K562 (cell line): ENCODE measurements around the gene ATP5F1C. TPM values are rescaled to one million over a fixed set of nuclear protein-coding genes. Genes with fewer than 3 reads are reported as not detected.
A peak's percentile ranks its signal among the peaks of the same experiment; 100 is the strongest.

Experiments
- ATAC-seq: fragments of 200-7000 bp; cut with Tn5 transposase; 3 replicates; pipeline ENCODE4 v1.9.1; 2020; ENCODE audit warnings: moderate library complexity
- BruUV-seq: library from RNA; stranded (reverse); fragments of 400-500 nt; replicated peaks from 2 replicates; lab custom pipeline; 2021; lab: Mats Ljungman, UMichigan
- CTCF ChIA-PET: fragments of 300-600 bp; formaldehyde crosslinking; extraction: SDS; loops from one replicate; lab custom pipeline; 2021; ENCODE audit warnings: low intra/inter-chr PET ratio; lab: Yijun Ruan, JAX
- POLR2A ChIA-PET: fragments of 300-600, 350-650 bp; sonication (Branson Sonifier 250); formaldehyde crosslinking; extraction: SDS; loops from one replicate; lab custom pipeline; 2021; ENCODE audit warnings: antibody characterized with exemption, inconsistent platforms; lab: Yijun Ruan, JAX
- DNase-seq, 4 experiments: peaks; one replicate each; pipeline versions ENCODE4 v3.0.0 to v3.0.0-alpha.2; 2011 to 2018; ENCODE audit warnings: low spot score in 3 of 4, mixed read lengths in 3 of 4; ENCODE audit errors: extremely low read depth in 1 of 4
- FAIRE-seq: peaks from 2 replicates; lab custom pipeline; 2011; peaks lifted over from hg19 to GRCh38; lab: Jason Lieb, UNC
- H2AFZ ChIP-seq: 2 replicates; pipeline ENCODE4 v1.6.0; 2011; ENCODE audit warnings: low read depth, low read length, control low read depth, inconsistent platforms
- H3K27ac ChIP-seq: fragments of 200-600 bp; 3 replicates; pipeline ENCODE4 v1.8.0; 2011; ENCODE audit warnings: low read depth, mild to moderate bottlenecking, control low read depth, inconsistent platforms, low read length, moderate library complexity, mixed read lengths; ENCODE audit errors: extremely low read depth
- H3K27me3 ChIP-seq, 2 experiments: fragments of 300-600 bp in 1 of 2; 2 replicates in 1 of 2; 3 replicates in 1 of 2; pipeline versions ENCODE4 v1.6.0 to v1.8.0; 2011; ENCODE audit warnings: inconsistent platforms in 2 of 2, low read length in 2 of 2, mild to moderate bottlenecking in 1 of 2, mixed read lengths in 1 of 2, moderate library complexity in 1 of 2; ENCODE audit not compliant: control insufficient read depth in 2 of 2, insufficient read depth in 2 of 2
- H3K36me3 ChIP-seq: fragments of 300-600 bp; 3 replicates; pipeline ENCODE4 v1.8.0; 2011; ENCODE audit warnings: mild to moderate bottlenecking, low read length, inconsistent platforms; ENCODE audit not compliant: control insufficient read depth, insufficient read depth
- H3K4me1 ChIP-seq, 2 experiments: fragments of 200-600 bp in 1 of 2; replicated peaks in 1 of 2; 2 replicates in 1 of 2; 3 replicates in 1 of 2; pipeline versions ENCODE4 v1.5.1 to v1.8.0; 2011; ENCODE audit warnings: inconsistent platforms in 2 of 2, low read length in 2 of 2, mild to moderate bottlenecking in 1 of 2, mixed read lengths in 1 of 2, moderate library complexity in 1 of 2; ENCODE audit not compliant: control insufficient read depth in 2 of 2, insufficient read depth in 2 of 2
- H3K4me2 ChIP-seq: 2 replicates; pipeline ENCODE4 v1.6.1; 2011; ENCODE audit warnings: low read length, control low read depth, inconsistent platforms, mixed read lengths; ENCODE audit not compliant: insufficient read depth
- H3K4me3 ChIP-seq: fragments of 200-600 bp; sonication (generic), shearing (Covaris generic); 2 replicates; pipeline ENCODE4 v1.5.1; 2016; ENCODE audit warnings: control low read depth, inconsistent platforms
- H3K79me2 ChIP-seq: fragments of 200-600 bp; 3 replicates; pipeline ENCODE4 v1.8.0; 2011; ENCODE audit warnings: low read length, inconsistent platforms; ENCODE audit not compliant: control insufficient read depth, insufficient read depth
- H3K9ac ChIP-seq, 2 experiments: 2 replicates each; pipeline versions ENCODE4 v1.6.0 to v1.6.1; 2011; ENCODE audit warnings: low read depth in 2 of 2, low read length in 2 of 2, control low read depth in 1 of 2, inconsistent platforms in 1 of 2, mild to moderate bottlenecking in 1 of 2, mixed read lengths in 1 of 2; ENCODE audit not compliant: insufficient read depth in 1 of 2
- H3K9me1 ChIP-seq: one replicate; pipeline ENCODE4 v1.6.0; 2011; ENCODE audit warnings: inconsistent platforms, mild to moderate bottlenecking, low read length, moderate library complexity; ENCODE audit not compliant: control insufficient read depth, insufficient read depth
- H3K9me3 ChIP-seq: replicated peaks from 2 replicates; pipeline ENCODE4 v1.5.1; 2011; ENCODE audit warnings: low read depth, low read length, inconsistent platforms; ENCODE audit not compliant: control insufficient read depth, insufficient read depth
- H4K20me1 ChIP-seq: replicated peaks from 2 replicates; pipeline ENCODE4 v1.6.1; 2011; ENCODE audit warnings: low read length, inconsistent platforms, mixed read lengths; ENCODE audit not compliant: control insufficient read depth, insufficient read depth
- CEBPB ChIP-seq: fragments of 450-650 bp; IDR thresholded peaks from 2 replicates; pipeline ENCODE4 v1.6.1; 2016; ENCODE audit warnings: missing genetic modification characterization, missing compliant biosample characterization
- E2F6 ChIP-seq, 2 experiments: IDR thresholded peaks; 2 replicates each; pipeline ENCODE4 v1.6.1; 2011; ENCODE audit warnings: borderline replicate concordance in 1 of 2, control low read depth in 1 of 2, low read depth in 1 of 2, low read length in 1 of 2, mild to moderate bottlenecking in 1 of 2, mixed read lengths in 1 of 2, moderate library complexity in 1 of 2; ENCODE audit not compliant: insufficient read depth in 1 of 2, insufficient read length in 1 of 2, poor library complexity in 1 of 2, severe bottlenecking in 1 of 2; ENCODE audit errors: extremely low read depth in 1 of 2
- NEUROD1 ChIP-seq: fragments of 150-350 bp; IDR thresholded peaks from 2 replicates; pipeline ENCODE4 v1.6.1; 2014; ENCODE audit warnings: borderline replicate concordance, low read length, low read depth; ENCODE audit not compliant: partially characterized antibody
- PRDM10 ChIP-seq: fragments of 450-650 bp; IDR thresholded peaks from 2 replicates; pipeline ENCODE4 v1.6.1; 2018; ENCODE audit not compliant: partially characterized antibody
- SP1 ChIP-seq: sonication (generic); formaldehyde crosslinking; IDR thresholded peaks from 2 replicates; pipeline ENCODE4 v1.8.1; 2022; ENCODE audit warnings: mild to moderate bottlenecking, missing genetic modification reagents
- ZFPM2 ChIP-seq: fragments of 250-450 bp; sonication (Bioruptor Pico); IDR thresholded peaks from 2 replicates; pipeline ENCODE4 v1.5.1; 2022; ENCODE audit warnings: mild to moderate bottlenecking
- ZNF75A ChIP-seq: fragments of 450-650 bp; formaldehyde crosslinking; IDR thresholded peaks from 2 replicates; pipeline ENCODE4 v1.4.0; 2020; ENCODE audit warnings: mild to moderate bottlenecking
- WGBS: fragments of 100-300 bp; shearing (Covaris generic); methylation state at CpG from one replicate; pipeline ENCODE4 v1.1.6; 2016; ENCODE audit warnings: low coverage, mixed read lengths; ENCODE audit not compliant: insufficient coverage; ENCODE audit errors: missing lambda C conversion rate; 5-methylcytosine and 5-hydroxymethylcytosine counted together
- in situ Hi-C: fragments of 300-500 bp; cut with MboI; formaldehyde crosslinking; loops from 4 replicates; pipeline ENCODE4 v1.15.0; 2018; ENCODE audit warnings: inconsistent platforms, mixed read lengths
- intact Hi-C: fragments of 100-400 bp; cut with micrococcal nuclease; formaldehyde crosslinking; loops from 2 replicates; pipeline ENCODE4 v1.14.2; 2022
- polyA plus RNA-seq, 8 experiments: library from polyadenylated mRNA; depleted of rRNA in 4 of 8; stranded (reverse) in 5 of 8; unstranded in 3 of 8; fragments of >200 nt; fragmentation: Nextera tagmentation in 2 of 8; fragmentation: Illumina TruSeq in 1 of 8; extraction: Ambion mirVana in 2 of 8; extraction: Trizol in 1 of 8; gene quantifications; 2 replicates each; pipeline versions ENCODE4 v1.2.1 to v1.2.3, GENCODE V29; 2011 to 2014; ENCODE audit warnings: inconsistent platforms in 1 of 8, missing spikeins in 1 of 8
- total RNA-seq, 7 experiments: library from RNA; depleted of rRNA in 6 of 7; stranded (reverse); fragments of >200 nt in 6 of 7; fragmentation: Illumina TruSeq in 2 of 7; extraction: Trizol in 2 of 7; gene quantifications; 2 replicates each; pipeline versions ENCODE4 v1.2.1 to v1.2.3, GENCODE V29; 2011 to 2021; ENCODE audit warnings: low replicate concordance in 1 of 7

The ATP5F1C gene
- total and polyA plus RNA-seq, 9 of the 15 experiments (the other 6 are each of a cell fraction or from before 2014, with no cell fraction given) = 389 to 1,475 (median 559) TPM

- 17% methylated on average over 7 of the region's 7 CpGs for WGBS
- Histone ChIP-seq H3K4me2 (no peak overlapping the region), H3K9me3 (no peaks in the 10 kb centered on the region), H2AFZ (no peak overlapping the region), H3K9ac (no peak overlapping the region), H3K9me1 (no peaks in the 10 kb centered on the region), H3K27ac (no peak overlapping the region), H3K4me3 (no peak overlapping the region), H3K79me2 (no peaks in the 10 kb centered on the region), H4K20me1 (peaks cover 8% of the 10 kb centered on the region; the same call in 1 of the 2 replicates), H3K27me3 (no peaks in the 10 kb centered on the region), H3K36me3 (peaks cover 22% of the 10 kb centered on the region; the same call in 1 of the 3 replicates), H3K4me1 (peaks cover 0 to 9% of the 10 kb centered on the region in 2 experiments; a peak in 4 of 5 replicates)
- intact Hi-C loops = no loop called here
- no peak for FAIRE-seq
- TF ChIP-seq ZNF75A (CRISPR knock-in tag) = peak; percentile 64; the same call in 1 of the 2 replicates
- no peak for TF ChIP-seq CEBPB
- in situ Hi-C loops = no loop called here
- CTCF ChIA-PET = no interaction called here
- no peak for DNase-seq
- no TSS peak for BruUV-seq
- ATAC-seq = peak; percentile 27
- POLR2A ChIA-PET = interaction anchor here (3.1 kb wide), 1 partner anchor 8 kb away, joined by 19 read pairs; the partner anchor contains the start of gene TAF3
Measured at GRCh38 chr10:7810443-7810842, 22.5 kb downstream of the ATP5F1C start.

DNA sequence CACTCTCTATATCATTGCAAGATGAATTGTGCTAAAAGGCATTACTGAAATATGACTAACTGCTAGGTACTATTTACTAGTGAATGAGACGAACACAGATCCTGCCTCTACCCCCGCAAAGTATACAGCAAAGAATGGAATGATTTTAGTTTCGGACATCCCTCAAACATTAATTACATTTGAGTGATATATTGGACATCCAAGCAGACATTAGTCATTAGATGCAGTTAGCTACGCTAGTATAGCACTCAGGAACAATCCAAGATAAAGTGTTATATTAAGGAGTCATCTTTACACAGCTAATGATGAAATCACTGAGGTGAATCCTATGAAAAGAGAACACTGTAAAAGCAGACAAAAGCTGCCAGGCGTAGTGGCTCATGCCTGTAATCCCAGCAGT lies 23.0 kb downstream of the ATP5F1C start:
- POLR2A ChIA-PET = interaction anchor here (1.3 to 3.1 kb wide), 2 partner anchors 7 to 8 kb away, joined by 3 to 19 read pairs; partner anchors contain the start of gene TAF3
- intact Hi-C loops = no loop called here
- H3K9me3 ChIP-seq = no peaks in the 10 kb centered on the region
- H3K79me2 ChIP-seq = no peaks in the 10 kb centered on the region
- no peaks in the 10 kb centered on the region for H3K9me1 ChIP-seq
- ATAC-seq (no peak), FAIRE-seq (no peak), DNase-seq (no peak)
- H3K27ac ChIP-seq = no peak overlapping the region
- H3K27me3 ChIP-seq = no peaks in the 10 kb centered on the region
- no peak overlapping the region for H3K9ac ChIP-seq
- CTCF ChIA-PET = no interaction called here
- H3K4me3 ChIP-seq = no peak overlapping the region
- no peak overlapping the region for H2AFZ ChIP-seq
- no peak overlapping the region for H3K4me2 ChIP-seq
- in situ Hi-C loops = no loop called here
- H3K4me1 ChIP-seq = peaks cover 0 to 9% of the 10 kb centered on the region in 2 experiments; a peak in 4 of 5 replicates
- H4K20me1 ChIP-seq = peaks cover 8% of the 10 kb centered on the region; the same call in 1 of the 2 replicates
- WGBS = 69% methylated on average over 5 of the region's 5 CpGs
- no TSS peak for BruUV-seq
- H3K36me3 ChIP-seq = peaks cover 18% of the 10 kb centered on the region; the same call in 1 of the 3 replicates
- TF ChIP-seq NEUROD1 = no peak
- TF ChIP-seq PRDM10 = no peak
- TF ChIP-seq E2F6 (IDR thresholded peaks at IDR 0.05; ENCODE audit: borderline replicate concordance in 1 of 2, extremely low read depth in 1 of 2, insufficient read depth in 1 of 2, insufficient read length in 1 of 2, low read depth in 1 of 2, low read length in 1 of 2, poor library complexity in 1 of 2, severe bottlenecking in 1 of 2) = no peak
- TF ChIP-seq SP1 (CRISPR knock-in tag) = no peak
- TF ChIP-seq ZFPM2 = no peak
